GM18526 (cell line): ENCODE results near the gene RHOC.

ENCODE experiments used
- POLR2A ChIP-seq: IDR thresholded peaks from 3 replicates; pipeline ENCODE4 v1.6.1; 2011; ENCODE audit not compliant: insufficient read length; ENCODE audit errors: extremely low read depth

Gene RHOC

GRCh38 chr1:112718691-112719418, 11.9 kb upstream of the RHOC start:
- no peak for TF ChIP-seq POLR2A

GRCh38 chr1:112717263-112717873, 10.4 kb upstream of the RHOC start:
- TF ChIP-seq POLR2A: no peak

GRCh38 chr1:112716133-112716720, 9.3 kb upstream of the RHOC start:
- TF ChIP-seq POLR2A: no peak

GRCh38 chr1:112715264-112716053, 8.5 kb upstream of the RHOC start, which contains the start of gene PPM1J:
TSS of gene PPM1J (minus strand) at chr1:112715332. CDS start at chr1:112715301, 31 bp downstream.
- no peak for TF ChIP-seq POLR2A

GRCh38 chr1:112714313-112715263, 7.7 kb upstream of the RHOC start:
- TF ChIP-seq POLR2A: no peak

- no peak for TF ChIP-seq POLR2A
These were observed 6.8 kb upstream of the RHOC start for GRCh38 chr1:112713466-112714312.

GRCh38 chr1:112712701-112713128, 5.8 kb upstream of the RHOC start:
- TF ChIP-seq POLR2A: no peak

GRCh38 chr1:112712191-112712590, 5.3 kb upstream of the RHOC start:
- TF ChIP-seq POLR2A: no peak

GRCh38 chr1:112711670-112712069, 4.7 kb upstream of the RHOC start:
- TF ChIP-seq POLR2A: no peak

GRCh38 chr1:112711041-112711440, 4.1 kb upstream of the RHOC start:
- no peak for TF ChIP-seq POLR2A

GRCh38 chr1:112710586-112710985, 3.7 kb upstream of the RHOC start:
- TF ChIP-seq POLR2A: no peak

- no peak for TF ChIP-seq POLR2A
These were observed 3.2 kb upstream of the RHOC start for GRCh38 chr1:112710159-112710558.

- TF ChIP-seq POLR2A: no peak
These were observed 1.6 kb upstream of the RHOC start for GRCh38 chr1:112708489-112708888.
